Neural crest cell (in vitro differentiated cells): ENCODE data around the gene SLC43A1. TPM values are rescaled to one million over a fixed set of nuclear protein-coding genes. Genes with fewer than 3 reads are reported as not detected.
A peak's percentile ranks its signal among the peaks of the same experiment; 100 is the strongest.

Experiments
- DNase-seq: peaks from one replicate; pipeline ENCODE4 v3.0.0; 2021; ENCODE audit warnings: low read depth, mixed read lengths, low spot score
- H3K27ac Mint-ChIP-seq: one replicate; pipeline ENCODE4 v1.8.0; 2021; ENCODE audit warnings: mild to moderate bottlenecking, mixed read lengths; ENCODE audit not compliant: unreplicated experiment
- H3K27me3 Mint-ChIP-seq: 2 replicates; pipeline ENCODE4 v1.8.0; 2021; ENCODE audit warnings: low read depth, mild to moderate bottlenecking, mixed read lengths
- H3K36me3 Mint-ChIP-seq: 2 replicates; pipeline ENCODE4 v1.8.0; 2021; ENCODE audit warnings: low read depth, mild to moderate bottlenecking, mixed read lengths
- H3K4me1 Mint-ChIP-seq: 2 replicates; pipeline ENCODE4 v1.8.0; 2021; ENCODE audit warnings: mixed read lengths
- H3K4me3 Mint-ChIP-seq: one replicate; pipeline ENCODE4 v1.8.0; 2021; ENCODE audit warnings: mild to moderate bottlenecking, mixed read lengths
- H3K9me3 Mint-ChIP-seq: 2 replicates; pipeline ENCODE4 v1.8.0; 2021; ENCODE audit warnings: mixed read lengths
- CTCF ChIP-seq: fragments of 200-600 bp; sonication (generic); conservative IDR thresholded peaks from 2 replicates; pipeline ENCODE4 v1.5.0; 2021; ENCODE audit warnings: antibody characterized with exemption, mild to moderate bottlenecking
- total RNA-seq: library from RNA; stranded (reverse); gene quantifications from 2 replicates; pipeline ENCODE4 v1.2.1, GENCODE V29; 2021

Gene SLC43A1
- total RNA-seq, 1 donor from 2014 or later = 4.5 TPM

GRCh38 chr11:57481315-57481714, 34.2 kb downstream of the SLC43A1 start:
- peaks cover 29% of the 10 kb centered on the region for H3K4me1 Mint-ChIP-seq
- H3K9me3 Mint-ChIP-seq = no peaks in the 10 kb centered on the region
- H3K36me3 Mint-ChIP-seq = no peaks in the 10 kb centered on the region
- peaks cover 71% of the 10 kb centered on the region for H3K27me3 Mint-ChIP-seq
- no peak for DNase-seq
- peak overlapping the region; percentile 76 for H3K4me3 Mint-ChIP-seq
- H3K27ac Mint-ChIP-seq = no peak overlapping the region
- TF ChIP-seq CTCF = no peak

GRCh38 chr11:57480409-57481137, 34.9 kb downstream of the SLC43A1 start:
- no peaks in the 10 kb centered on the region for H3K9me3 Mint-ChIP-seq
- peaks cover 79% of the 10 kb centered on the region for H3K27me3 Mint-ChIP-seq
- no peak overlapping the region for H3K27ac Mint-ChIP-seq
- peak; percentile 72 for TF ChIP-seq CTCF
- no peaks in the 10 kb centered on the region for H3K36me3 Mint-ChIP-seq
- peak; percentile 78 for DNase-seq
- peaks cover 29% of the 10 kb centered on the region for H3K4me1 Mint-ChIP-seq
- peak overlapping the region; percentile 38 for H3K4me3 Mint-ChIP-seq

GRCh38 chr11:57479911-57480310, 35.6 kb downstream of the SLC43A1 start:
- peaks cover 29% of the 10 kb centered on the region for H3K4me1 Mint-ChIP-seq
- no peak overlapping the region for H3K27ac Mint-ChIP-seq
- H3K9me3 Mint-ChIP-seq = no peaks in the 10 kb centered on the region
- no peak for DNase-seq
- peak overlapping the region; percentile 38 for H3K4me3 Mint-ChIP-seq
- H3K36me3 Mint-ChIP-seq = no peaks in the 10 kb centered on the region
- H3K27me3 Mint-ChIP-seq = peaks cover 85% of the 10 kb centered on the region
- no peak for TF ChIP-seq CTCF

- Mint-ChIP-seq H3K27me3 (peaks cover 89% of the 10 kb centered on the region), H3K4me1 (peaks cover 29% of the 10 kb centered on the region), H3K36me3 (no peaks in the 10 kb centered on the region), H3K27ac (no peak overlapping the region), H3K4me3 (peak overlapping the region; percentile 79), H3K9me3 (no peaks in the 10 kb centered on the region)
- DNase-seq = no peak
- no peak for TF ChIP-seq CTCF
These were observed 36.4 kb downstream of the SLC43A1 start for GRCh38 chr11:57479021-57479663.

- H3K27ac Mint-ChIP-seq = no peak overlapping the region
- DNase-seq = no peak
- peaks cover 29% of the 10 kb centered on the region for H3K4me1 Mint-ChIP-seq
- H3K4me3 Mint-ChIP-seq = peak overlapping the region; percentile 28
- peaks cover 95% of the 10 kb centered on the region for H3K27me3 Mint-ChIP-seq
- H3K36me3 Mint-ChIP-seq = no peaks in the 10 kb centered on the region
- H3K9me3 Mint-ChIP-seq = no peaks in the 10 kb centered on the region
- TF ChIP-seq CTCF = no peak
These were observed 37.9 kb downstream of the SLC43A1 start for GRCh38 chr11:57477507-57478189.
